ENCODE results near the gene TNNT2.

The TNNT2 gene

DNA sequence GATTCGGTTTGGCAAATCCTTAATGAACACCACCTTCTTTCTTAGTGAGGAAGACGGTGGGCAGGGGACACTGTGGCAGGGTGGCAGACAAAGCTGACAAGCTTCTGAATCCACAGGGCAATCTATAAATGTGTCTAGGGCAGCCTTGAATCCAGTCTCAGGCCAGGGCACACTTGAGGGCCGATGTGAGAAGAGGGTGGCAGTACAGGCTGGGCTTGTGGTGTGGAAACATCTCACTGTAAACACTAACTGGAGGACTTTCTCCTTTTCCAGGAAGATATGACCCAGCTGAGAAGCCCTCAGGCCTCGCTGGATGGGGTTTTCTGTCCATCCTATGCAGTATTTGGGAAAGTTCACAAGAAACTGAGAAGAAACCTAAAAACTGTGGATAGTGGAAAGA, 47.7 kb downstream of the TNNT2 start:
- H3K4me3 ChIP-seq (ENCODE audit: low read depth, low read length), result no peak overlapping the region
- TF ChIP-seq, protein P1, sequence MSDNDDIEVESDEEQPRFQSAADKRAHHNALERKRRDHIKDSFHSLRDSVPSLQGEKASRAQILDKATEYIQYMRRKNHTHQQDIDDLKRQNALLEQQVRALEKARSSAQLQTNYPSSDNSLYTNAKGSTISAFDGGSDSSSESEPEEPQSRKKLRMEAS (IDR thresholded peaks at IDR 0.05; ENCODE audit: low read depth, low read length), result no peak
- TF ChIP-seq MYC (IDR thresholded peaks at IDR 0.05; ENCODE audit: low read depth, low read length) (no peak), POLR2A (IDR thresholded peaks at IDR 0.05; ENCODE audit: extremely low read depth, insufficient read length) (no peak)
- TF ChIP-seq, protein P2, sequence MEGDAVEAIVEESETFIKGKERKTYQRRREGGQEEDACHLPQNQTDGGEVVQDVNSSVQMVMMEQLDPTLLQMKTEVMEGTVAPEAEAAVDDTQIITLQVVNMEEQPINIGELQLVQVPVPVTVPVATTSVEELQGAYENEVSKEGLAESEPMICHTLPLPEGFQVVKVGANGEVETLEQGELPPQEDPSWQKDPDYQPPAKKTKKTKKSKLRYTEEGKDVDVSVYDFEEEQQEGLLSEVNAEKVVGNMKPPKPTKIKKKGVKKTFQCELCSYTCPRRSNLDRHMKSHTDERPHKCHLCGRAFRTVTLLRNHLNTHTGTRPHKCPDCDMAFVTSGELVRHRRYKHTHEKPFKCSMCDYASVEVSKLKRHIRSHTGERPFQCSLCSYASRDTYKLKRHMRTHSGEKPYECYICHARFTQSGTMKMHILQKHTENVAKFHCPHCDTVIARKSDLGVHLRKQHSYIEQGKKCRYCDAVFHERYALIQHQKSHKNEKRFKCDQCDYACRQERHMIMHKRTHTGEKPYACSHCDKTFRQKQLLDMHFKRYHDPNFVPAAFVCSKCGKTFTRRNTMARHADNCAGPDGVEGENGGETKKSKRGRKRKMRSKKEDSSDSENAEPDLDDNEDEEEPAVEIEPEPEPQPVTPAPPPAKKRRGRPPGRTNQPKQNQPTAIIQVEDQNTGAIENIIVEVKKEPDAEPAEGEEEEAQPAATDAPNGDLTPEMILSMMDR (IDR thresholded peaks at IDR 0.05; ENCODE audit: low read depth, low read length), result no peak
- no peak for DNase-seq (ENCODE audit: low read depth)

DNA sequence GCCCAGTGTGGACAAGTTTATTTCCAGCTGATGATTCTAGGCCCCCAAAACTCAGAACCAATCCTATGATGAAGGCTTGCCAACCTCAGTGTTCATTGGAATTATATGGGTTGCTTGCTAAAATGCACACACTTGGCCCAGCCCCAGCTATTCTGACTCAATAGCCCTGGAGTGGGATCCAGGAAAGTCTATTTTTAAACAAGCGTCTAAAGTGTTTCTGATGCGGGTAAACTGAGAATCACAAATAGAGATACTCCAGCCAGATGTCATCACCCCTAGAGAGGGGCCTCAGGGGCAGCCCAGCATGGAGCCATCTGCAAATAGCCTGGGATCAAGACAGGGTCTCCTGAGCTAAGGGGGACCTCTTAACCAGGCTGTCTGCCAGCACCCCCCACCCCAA, 48.2 kb downstream of the TNNT2 start:
- TF ChIP-seq POLR2A (IDR thresholded peaks at IDR 0.05; ENCODE audit: extremely low read depth, insufficient read length) (no peak), MYC (IDR thresholded peaks at IDR 0.05; ENCODE audit: low read depth, low read length) (no peak)
- TF ChIP-seq, protein P2 (IDR thresholded peaks at IDR 0.05; ENCODE audit: low read depth, low read length), result no peak
- TF ChIP-seq, protein P1 (IDR thresholded peaks at IDR 0.05; ENCODE audit: low read depth, low read length), result no peak
- DNase-seq (ENCODE audit: low read depth), result no peak
- no peak overlapping the region for H3K4me3 ChIP-seq (ENCODE audit: low read depth, low read length)

GRCh38 chr1:201328576-201328975, 48.9 kb downstream of the TNNT2 start:
- TF ChIP-seq POLR2A (IDR thresholded peaks at IDR 0.05; ENCODE audit: extremely low read depth, insufficient read length), result no peak
- TF ChIP-seq, protein P2 (IDR thresholded peaks at IDR 0.05; ENCODE audit: low read depth, low read length), result no peak
- no peak for TF ChIP-seq MYC (IDR thresholded peaks at IDR 0.05; ENCODE audit: low read depth, low read length)
- TF ChIP-seq, protein P1 (IDR thresholded peaks at IDR 0.05; ENCODE audit: low read depth, low read length), result no peak
- H3K4me3 ChIP-seq (ENCODE audit: low read depth, low read length), result no peak overlapping the region
- no peak for DNase-seq (ENCODE audit: low read depth)

- no peak for DNase-seq (ENCODE audit: low read depth)
- H3K4me3 ChIP-seq (ENCODE audit: low read depth, low read length), result no peak overlapping the region
- TF ChIP-seq, protein P1 (IDR thresholded peaks at IDR 0.05; ENCODE audit: low read depth, low read length), result no peak
- TF ChIP-seq MYC (IDR thresholded peaks at IDR 0.05; ENCODE audit: low read depth, low read length), result no peak
- TF ChIP-seq, protein P2 (IDR thresholded peaks at IDR 0.05; ENCODE audit: low read depth, low read length), result no peak
These were observed 49.7 kb downstream of the TNNT2 start for GRCh38 chr1:201327687-201328240.

- TF ChIP-seq, protein P2 (IDR thresholded peaks at IDR 0.05; ENCODE audit: low read depth, low read length), result no peak
- no peak for TF ChIP-seq MYC (IDR thresholded peaks at IDR 0.05; ENCODE audit: low read depth, low read length)
- no peak for TF ChIP-seq POLR2A (IDR thresholded peaks at IDR 0.05; ENCODE audit: extremely low read depth, insufficient read length)
- TF ChIP-seq, protein P1 (IDR thresholded peaks at IDR 0.05; ENCODE audit: low read depth, low read length), result no peak
- no peak for DNase-seq (ENCODE audit: low read depth)
- H3K4me3 ChIP-seq (ENCODE audit: low read depth, low read length), result no peak overlapping the region
These were observed 50.8 kb downstream of the TNNT2 start for GRCh38 chr1:201326710-201327109.

Measured in NB4 (cell line).